Mononuclear cell (primary cell): ENCODE data around the gene CYP17A1. TPM values are rescaled to one million over a fixed set of nuclear protein-coding genes. Genes with fewer than 3 reads are reported as not detected.
"Not testable (repeated sequence)": the region's sequence is repeated elsewhere in the genome, so short reads cannot be mapped to it uniquely, and the experiment has no call there.

Experiments used
- H3K27me3 ChIP-seq: 2 replicates; pipeline ENCODE4 v1.6.0; 2011; ENCODE audit warnings: low read length, control low read depth; ENCODE audit not compliant: insufficient read depth
- H3K4me1 ChIP-seq: 2 replicates; pipeline ENCODE4 v1.5.1; 2011; ENCODE audit warnings: mild to moderate bottlenecking, low read length, control low read depth; ENCODE audit not compliant: insufficient read depth
- H3K4me3 ChIP-seq: 2 replicates; pipeline ENCODE4 v1.5.1; 2011; ENCODE audit warnings: mild to moderate bottlenecking, low read length, moderate library complexity
- H3K9me3 ChIP-seq: 2 replicates; pipeline ENCODE4 v1.5.1; 2011; ENCODE audit warnings: low read depth, mild to moderate bottlenecking, control low read depth, low read length
- total RNA-seq: library from RNA; depleted of rRNA; stranded (reverse); fragments of >200 nt; gene quantifications from one replicate; pipeline ENCODE4 v1.2.3, GENCODE V29; 2012

Gene CYP17A1, protein sequence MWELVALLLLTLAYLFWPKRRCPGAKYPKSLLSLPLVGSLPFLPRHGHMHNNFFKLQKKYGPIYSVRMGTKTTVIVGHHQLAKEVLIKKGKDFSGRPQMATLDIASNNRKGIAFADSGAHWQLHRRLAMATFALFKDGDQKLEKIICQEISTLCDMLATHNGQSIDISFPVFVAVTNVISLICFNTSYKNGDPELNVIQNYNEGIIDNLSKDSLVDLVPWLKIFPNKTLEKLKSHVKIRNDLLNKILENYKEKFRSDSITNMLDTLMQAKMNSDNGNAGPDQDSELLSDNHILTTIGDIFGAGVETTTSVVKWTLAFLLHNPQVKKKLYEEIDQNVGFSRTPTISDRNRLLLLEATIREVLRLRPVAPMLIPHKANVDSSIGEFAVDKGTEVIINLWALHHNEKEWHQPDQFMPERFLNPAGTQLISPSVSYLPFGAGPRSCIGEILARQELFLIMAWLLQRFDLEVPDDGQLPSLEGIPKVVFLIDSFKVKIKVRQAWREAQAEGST
- total RNA-seq: not detected

DNA sequence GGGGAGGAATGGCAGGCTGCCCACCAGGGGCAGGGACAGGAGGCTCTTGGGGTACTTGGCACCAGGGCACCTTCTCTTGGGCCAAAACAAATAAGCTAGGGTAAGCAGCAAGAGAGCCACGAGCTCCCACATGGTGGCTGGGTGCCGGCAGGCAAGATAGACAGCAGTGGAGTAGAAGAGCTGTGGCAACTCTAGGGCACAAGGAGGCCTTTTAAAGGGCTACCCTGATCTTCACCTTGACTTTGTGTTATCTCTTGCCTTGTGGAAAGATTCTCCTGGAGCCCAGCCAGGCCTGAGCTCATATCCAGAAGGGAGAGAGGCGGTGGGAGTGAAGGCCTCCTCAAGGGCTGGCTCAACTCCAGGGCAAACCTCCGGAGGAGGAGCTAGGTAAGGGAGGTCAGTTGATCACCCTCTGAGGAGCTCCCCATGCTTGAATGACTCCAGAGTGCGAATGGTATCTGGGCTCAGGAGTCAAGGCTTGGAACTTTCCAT lies at the start of gene CYP17A1:
CYP17A1 (minus strand) TSS at position 184 of the 492 bp plus-strand sequence; CDS start at position 132, 52 bp downstream.
- no peaks in the 10 kb centered on the region for H3K9me3 ChIP-seq
- no peak within 1 kb of the TSS for H3K4me3 ChIP-seq
- no peaks in the 10 kb centered on the region for H3K4me1 ChIP-seq
- H3K27me3 ChIP-seq: no peaks in the 10 kb centered on the region

DNA sequence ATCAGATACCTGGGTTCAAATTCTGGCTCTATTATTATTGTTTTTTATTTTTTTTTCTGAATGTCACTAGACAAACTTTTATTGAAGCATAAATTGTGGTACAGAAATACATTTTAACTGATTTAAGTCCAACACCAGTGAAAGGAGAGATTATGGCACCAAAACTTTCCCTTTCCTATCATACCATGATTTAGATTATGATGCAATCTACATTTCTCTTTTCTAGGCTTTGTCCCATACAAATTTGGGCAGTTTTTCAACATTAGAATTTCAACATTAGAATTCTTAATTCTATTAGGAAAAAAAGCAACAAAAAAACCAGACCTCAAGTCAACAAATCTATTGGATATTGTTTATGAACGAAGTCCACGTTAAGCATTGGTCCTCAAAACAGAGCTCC lies 43.0 kb upstream of the CYP17A1 start:
- Histone ChIP-seq H3K4me1 (no peaks in the 10 kb centered on the region), H3K27me3 (no peaks in the 10 kb centered on the region), H3K9me3 (no peaks in the 10 kb centered on the region), H3K4me3 (no peak overlapping the region)

DNA sequence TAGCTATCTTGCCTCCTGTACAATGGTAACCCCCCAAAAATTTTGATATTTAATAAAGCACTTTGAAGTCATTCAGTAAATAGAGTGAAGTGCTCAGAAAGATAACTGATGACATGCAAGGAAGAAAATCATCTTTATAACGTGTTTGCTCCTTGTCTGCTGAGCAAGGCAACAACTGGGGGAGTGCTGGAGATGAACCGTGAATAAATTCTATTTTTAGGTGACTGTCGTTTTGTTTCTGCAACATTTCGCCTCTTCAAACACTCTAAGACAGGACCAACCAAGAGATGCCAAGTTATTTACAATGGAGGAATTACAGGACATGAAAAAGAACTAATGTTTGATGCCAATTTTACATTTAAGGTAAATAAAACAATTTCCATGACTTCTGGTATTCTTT lies 41.4 kb upstream of the CYP17A1 start:
- Histone ChIP-seq H3K4me3 (no peak overlapping the region), H3K27me3 (no peaks in the 10 kb centered on the region), H3K4me1 (no peaks in the 10 kb centered on the region), H3K9me3 (no peaks in the 10 kb centered on the region)

DNA sequence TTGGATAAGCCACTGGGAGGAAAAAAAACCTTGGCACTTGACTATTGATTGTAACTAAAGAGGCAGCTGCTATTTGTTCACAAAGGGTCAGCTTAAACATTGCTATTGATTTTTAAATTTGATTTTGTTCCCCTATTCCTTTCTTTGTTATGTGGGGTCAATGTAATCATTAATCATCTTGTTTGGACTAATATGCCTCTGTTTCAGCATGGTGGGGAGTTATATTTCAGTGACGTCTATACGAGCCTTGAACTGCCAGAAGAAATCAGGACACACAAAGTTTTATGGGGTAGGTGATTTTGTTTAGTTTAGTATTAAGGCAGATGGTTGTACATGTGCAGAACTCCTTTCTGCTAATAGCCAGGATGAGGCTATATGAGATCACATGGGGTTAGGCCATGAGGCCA lies 39.5 kb upstream of the CYP17A1 start:
- no peaks in the 10 kb centered on the region for H3K27me3 ChIP-seq
- no peaks in the 10 kb centered on the region for H3K4me1 ChIP-seq
- H3K4me3 ChIP-seq: no peak overlapping the region
- no peaks in the 10 kb centered on the region for H3K9me3 ChIP-seq

DNA sequence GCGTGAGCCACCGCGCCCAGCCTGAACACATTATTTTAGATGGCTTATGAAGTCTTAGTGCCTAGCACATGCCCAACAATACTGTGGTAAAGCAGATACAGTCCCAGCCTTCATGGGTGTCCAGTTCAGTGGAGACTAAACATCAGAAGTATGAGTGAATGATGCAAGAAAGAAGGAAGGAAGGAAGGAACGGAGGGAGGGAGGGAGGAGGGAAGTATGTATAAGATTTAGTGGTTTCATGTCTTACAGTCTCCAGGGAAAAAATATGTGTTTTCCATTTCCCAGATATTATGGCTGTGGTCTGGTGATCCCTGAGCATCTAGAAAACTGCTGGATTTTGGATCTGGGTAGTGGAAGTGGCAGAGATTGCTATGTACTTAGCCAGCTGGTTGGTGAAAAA lies 35.0 kb upstream of the CYP17A1 start:
- Histone ChIP-seq H3K27me3 (peaks cover 23% of the 10 kb centered on the region), H3K4me1 (no peaks in the 10 kb centered on the region), H3K9me3 (no peaks in the 10 kb centered on the region), H3K4me3 (no peak overlapping the region)

DNA sequence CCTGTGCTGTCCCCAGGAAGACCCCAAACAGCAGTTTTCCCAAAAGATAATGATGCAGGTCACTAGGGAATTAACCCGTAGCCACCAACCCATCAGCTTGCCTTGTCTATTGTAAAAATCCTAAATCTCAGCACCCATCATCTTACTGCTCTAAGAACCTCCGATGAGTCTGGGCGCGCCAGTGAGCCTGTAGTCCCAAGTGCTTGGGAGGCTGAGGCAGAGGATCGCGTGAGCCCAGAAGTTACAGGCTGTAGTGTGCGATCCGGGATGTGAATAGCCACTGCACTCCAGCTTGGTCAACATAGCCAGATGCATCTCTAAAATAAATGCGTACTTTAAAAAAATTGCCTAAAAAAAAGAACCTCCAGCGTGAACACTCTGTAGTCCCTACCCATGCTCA lies 33.0 kb upstream of the CYP17A1 start:
- no peak overlapping the region for H3K4me3 ChIP-seq
- H3K4me1 ChIP-seq: no peaks in the 10 kb centered on the region
- H3K9me3 ChIP-seq: no peaks in the 10 kb centered on the region
- peaks cover 23% of the 10 kb centered on the region for H3K27me3 ChIP-seq

DNA sequence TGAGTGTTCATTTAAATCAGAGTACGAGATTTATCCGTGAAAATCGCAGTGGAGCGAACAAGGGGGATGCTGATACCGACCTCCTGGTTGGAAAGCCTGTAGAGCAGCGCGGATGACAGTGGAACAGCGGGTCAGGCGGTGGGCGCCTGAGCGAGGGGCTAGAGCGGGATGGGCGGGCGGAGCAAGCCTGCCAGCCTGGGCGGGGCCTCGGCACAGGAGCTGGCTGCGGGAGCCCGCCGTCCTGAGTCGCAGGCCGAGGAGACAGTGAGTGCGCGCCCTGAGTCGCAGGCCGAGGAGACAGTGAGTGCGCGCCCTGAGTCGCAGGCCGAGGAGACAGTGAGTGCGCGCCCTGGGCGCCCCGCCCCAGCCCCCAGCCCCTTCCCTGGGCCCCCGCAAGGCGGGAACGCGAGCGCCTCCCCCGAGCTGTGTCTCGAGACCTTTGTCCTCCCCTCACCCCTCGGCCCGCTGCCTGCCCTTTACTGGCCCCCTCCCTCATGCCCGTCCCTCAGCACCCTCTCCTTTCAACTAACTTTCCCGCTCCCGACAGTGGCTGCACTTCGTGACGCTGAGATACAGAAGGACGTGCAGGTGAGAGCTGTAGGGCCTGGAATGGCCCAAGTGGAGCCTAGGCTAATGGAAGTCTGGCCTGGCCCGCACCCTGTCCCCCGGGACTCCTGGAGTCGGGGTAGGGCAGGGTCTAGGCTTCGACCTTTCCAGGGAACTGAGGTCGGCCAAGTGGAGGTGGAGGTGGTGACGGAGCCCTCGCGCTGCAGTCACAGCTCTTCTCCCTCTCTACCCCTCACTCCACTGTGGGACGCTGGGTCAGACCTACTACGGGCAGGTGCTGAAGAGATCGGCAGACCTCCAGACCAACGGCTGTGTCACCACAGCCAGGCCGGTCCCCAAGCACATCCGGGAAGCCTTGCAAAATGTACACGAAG lies 32.3 kb upstream of the CYP17A1 start, which contains the start of gene AS3MT:
AS3MT (plus strand) TSS at position 213 of the 941 bp plus-strand sequence; CDS start at position 336, 123 bp downstream.
- H3K9me3 ChIP-seq: no peaks in the 10 kb centered on the region
- H3K27me3 ChIP-seq: peaks cover 23% of the 10 kb centered on the region
- no peak within 1 kb of the TSS for H3K4me3 ChIP-seq
- no peaks in the 10 kb centered on the region for H3K4me1 ChIP-seq

DNA sequence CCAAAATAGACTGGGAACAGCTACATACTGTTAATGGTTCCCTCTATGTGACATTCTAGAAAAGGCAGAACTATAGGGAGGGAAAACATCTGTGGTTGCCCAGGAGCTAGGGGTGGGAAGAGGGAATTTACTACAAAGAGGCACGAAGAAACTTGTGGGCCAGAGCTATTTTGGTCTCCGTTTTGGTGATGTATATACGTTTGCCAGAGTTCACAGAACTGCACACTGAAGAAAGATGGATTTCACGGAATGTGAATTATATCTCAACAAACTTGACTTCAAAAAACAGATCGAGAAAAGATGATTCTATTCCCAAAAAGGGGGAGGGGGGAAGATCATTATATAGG lies 31.7 kb upstream of the CYP17A1 start:
- H3K9me3 ChIP-seq: no peaks in the 10 kb centered on the region
- H3K4me1 ChIP-seq: no peaks in the 10 kb centered on the region
- H3K4me3 ChIP-seq: no peak overlapping the region
- peaks cover 23% of the 10 kb centered on the region for H3K27me3 ChIP-seq

DNA sequence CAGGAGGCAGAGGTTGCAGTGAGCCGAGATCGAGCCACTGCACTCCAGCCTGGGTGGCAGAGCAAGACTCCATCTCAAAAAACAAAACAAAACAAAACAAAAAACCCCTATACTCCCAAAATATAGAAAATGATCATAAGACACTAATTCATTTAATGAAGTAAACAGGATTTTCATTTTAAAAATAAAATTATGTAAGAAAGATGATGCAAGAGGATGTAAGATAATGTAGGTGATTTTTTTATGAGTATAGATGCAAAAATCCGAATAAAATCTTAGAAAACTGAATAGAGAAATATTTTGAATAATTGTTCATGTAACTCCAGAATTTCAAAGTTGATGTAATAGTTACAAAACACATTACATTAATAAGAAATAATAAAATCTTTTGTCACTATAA lies 28.4 kb upstream of the CYP17A1 start:
- peaks cover 22% of the 10 kb centered on the region for H3K27me3 ChIP-seq

DNA sequence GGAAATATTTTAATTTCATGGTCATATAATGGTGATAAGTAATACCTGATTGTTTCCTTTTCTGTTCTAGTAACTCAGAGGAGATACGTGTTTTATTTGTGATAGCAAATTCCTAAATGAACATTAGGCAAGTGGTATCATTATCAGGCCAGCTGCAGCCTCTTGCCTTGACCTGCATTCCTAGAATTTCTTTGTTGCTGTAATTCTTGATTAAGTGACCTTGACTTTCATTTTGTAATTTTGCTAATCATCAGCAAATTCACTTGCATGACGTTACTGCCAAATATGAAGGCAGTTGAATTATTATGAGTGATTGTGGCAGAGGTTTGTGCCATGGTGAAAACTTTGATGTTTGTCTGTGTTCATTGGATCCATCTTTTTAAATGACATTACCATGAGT lies 26.4 kb upstream of the CYP17A1 start:
- Histone ChIP-seq H3K27me3 (peaks cover 7% of the 10 kb centered on the region), H3K4me1 (no peaks in the 10 kb centered on the region), H3K4me3 (no peak overlapping the region), H3K9me3 (no peaks in the 10 kb centered on the region)

More for the DNA sequence above, 28.4 kb upstream of the CYP17A1 start:
- no peaks in the 10 kb centered on the region for H3K9me3 ChIP-seq
- no peak overlapping the region for H3K4me3 ChIP-seq
- no peaks in the 10 kb centered on the region for H3K4me1 ChIP-seq

DNA sequence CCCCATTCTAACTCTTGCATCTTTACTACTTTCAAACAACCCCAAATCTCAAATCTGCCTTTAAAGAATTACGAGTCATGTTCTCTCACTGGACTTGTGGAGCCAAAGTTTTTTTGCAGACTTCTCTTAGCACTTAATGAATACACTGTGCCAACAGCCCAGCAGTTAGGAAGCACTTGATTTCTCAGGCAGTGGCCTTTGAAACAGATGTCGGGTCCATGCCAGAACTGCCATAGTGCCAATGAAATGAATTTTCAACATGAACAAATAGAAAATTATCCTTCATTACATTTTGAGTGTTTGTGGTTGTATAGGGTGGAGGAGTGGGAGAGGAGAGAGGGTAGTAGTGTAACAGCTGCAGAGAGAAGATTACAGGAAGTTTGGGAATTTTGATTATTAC lies 22.7 kb upstream of the CYP17A1 start:
- Histone ChIP-seq H3K4me1 (peaks cover 12% of the 10 kb centered on the region), H3K4me3 (no peak overlapping the region), H3K27me3 (no peaks in the 10 kb centered on the region), H3K9me3 (no peaks in the 10 kb centered on the region)

DNA sequence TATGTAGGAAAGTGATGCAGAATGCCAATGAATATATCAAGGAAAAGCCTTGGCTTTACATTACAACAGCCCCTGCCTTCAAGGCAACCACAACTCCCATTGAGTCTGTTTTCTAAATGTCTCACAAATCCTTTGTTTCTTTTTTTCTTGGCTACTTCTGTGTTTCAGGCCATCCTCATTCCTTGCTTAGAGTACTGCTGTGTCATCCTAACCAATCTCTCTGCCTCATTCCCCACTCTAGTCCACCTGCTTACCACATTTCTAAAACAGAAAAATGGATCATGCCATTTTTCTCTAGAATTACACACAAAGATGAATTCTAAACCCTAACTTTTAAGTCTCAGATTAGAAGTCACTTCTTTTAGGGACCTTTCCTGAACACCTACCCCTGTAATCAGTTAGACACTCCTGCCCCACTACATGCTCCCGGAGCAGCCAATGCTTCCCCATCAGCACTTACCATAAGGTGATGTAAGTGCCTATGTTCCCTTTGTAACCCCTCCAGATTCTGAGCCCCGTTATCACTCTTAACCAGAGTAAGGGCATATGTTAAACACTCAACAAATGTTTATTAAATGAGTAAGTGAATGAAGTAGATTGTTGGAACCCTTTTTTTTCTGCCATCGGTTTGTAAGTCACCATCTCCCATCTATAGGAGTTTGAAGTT lies 19.7 kb upstream of the CYP17A1 start:
- H3K9me3 ChIP-seq: no peaks in the 10 kb centered on the region
- peaks cover 16% of the 10 kb centered on the region for H3K4me1 ChIP-seq
- no peak overlapping the region for H3K4me3 ChIP-seq
- H3K27me3 ChIP-seq: no peaks in the 10 kb centered on the region

DNA sequence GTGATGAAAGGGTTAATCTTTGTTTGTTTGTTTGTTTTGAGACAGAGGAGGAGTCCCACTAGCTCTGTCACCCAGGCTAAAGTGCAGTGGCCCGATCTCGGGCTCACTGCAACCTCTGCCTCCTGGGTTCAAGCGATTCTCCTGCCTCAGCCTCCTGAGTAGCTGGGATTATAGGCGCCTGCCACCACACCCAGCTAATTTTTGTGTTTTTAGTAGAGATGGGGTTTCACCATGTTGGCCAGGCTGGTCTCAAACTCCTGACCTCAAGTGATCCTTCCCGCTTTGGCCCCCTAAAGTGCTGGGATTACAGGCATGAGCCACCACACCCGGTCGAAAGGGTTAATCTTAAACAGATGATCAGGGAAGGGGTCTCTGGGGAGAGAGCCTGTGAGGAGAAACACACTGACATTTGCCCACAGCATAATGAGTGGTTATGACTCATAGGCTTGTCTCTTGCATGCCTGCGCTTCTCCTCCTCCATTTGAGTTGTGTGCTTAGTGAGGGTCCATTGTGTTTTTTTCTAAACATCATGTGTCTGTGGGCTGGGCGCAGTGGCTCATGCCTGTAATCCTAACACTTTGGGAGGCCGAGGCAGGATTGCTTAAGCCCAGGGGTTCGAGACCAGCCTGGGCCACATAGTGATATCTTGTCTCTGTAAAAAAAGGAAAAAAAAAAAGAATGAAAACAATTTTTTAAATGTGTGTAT lies 18.7 kb upstream of the CYP17A1 start:
- H3K27me3 ChIP-seq, H3K9me3 ChIP-seq, H3K4me3 ChIP-seq: not testable (repeated sequence)
- peaks cover 16% of the 10 kb centered on the region for H3K4me1 ChIP-seq

DNA sequence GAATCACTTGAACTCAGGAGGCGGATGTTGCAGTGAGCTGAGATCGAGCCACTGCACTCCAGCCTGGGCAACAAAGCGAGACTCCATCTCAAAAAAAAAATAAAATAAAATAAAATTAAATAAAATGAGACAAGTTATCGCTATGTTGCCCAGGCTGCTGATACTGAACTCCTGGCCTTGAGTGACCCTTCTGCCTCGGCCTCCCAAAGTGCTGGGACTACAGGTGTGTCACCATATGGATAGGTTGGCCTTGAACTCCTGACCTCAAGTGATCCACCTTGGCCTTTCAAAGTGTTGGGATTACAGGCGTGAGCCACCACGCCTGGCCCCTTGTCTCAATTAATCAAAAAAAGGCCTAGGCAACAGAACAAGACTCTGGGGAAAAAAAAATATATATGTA lies 16.0 kb upstream of the CYP17A1 start:
- peaks cover 16% of the 10 kb centered on the region for H3K4me1 ChIP-seq
- not testable (repeated sequence) for H3K4me3 ChIP-seq, H3K9me3 ChIP-seq, H3K27me3 ChIP-seq
